Heart right ventricle (tissue), 16 donors: ENCODE data around the gene COX10. TPM values are rescaled to one million over a fixed set of nuclear protein-coding genes. Genes with fewer than 3 reads are reported as not detected.
A peak's percentile ranks its signal among the peaks of the same experiment; 100 is the strongest.

ENCODE experiments used
- ATAC-seq, 8 donors: fragments of 200-7000 bp; cut with Tn5 transposase; one replicate each; pipeline ENCODE4 v1.9.1; 2020; ENCODE audit warnings: mild to moderate bottlenecking in 8 of 8, moderate library complexity in 8 of 8, moderate number of reproducible peaks in 1 of 8
- DNase-seq, 2 donors: peaks; one replicate each; pipeline ENCODE4 v3.0.0-alpha.2; 2020
- H3K27ac ChIP-seq, 10 donors: fragments of 200-600 bp; sonication (generic) in 2 of 10; one replicate each; pipeline versions ENCODE4 v1.5.0 to v1.8.0; 2020 to 2022; ENCODE audit warnings: mild to moderate bottlenecking in 3 of 10
- H3K27me3 ChIP-seq, 7 donors: fragments of 200-600 bp; one replicate each; pipeline ENCODE4 v1.8.0; 2021 to 2022; ENCODE audit warnings: mild to moderate bottlenecking in 2 of 7
- H3K36me3 ChIP-seq, 9 donors: fragments of 200-600 bp; sonication (generic) in 1 of 9; one replicate each; pipeline versions ENCODE4 v1.5.0 to v1.8.0; 2020 to 2022; ENCODE audit warnings: mild to moderate bottlenecking in 2 of 9
- H3K4me1 ChIP-seq, 9 donors: fragments of 200-600 bp; sonication (generic) in 1 of 9; one replicate each; pipeline versions ENCODE4 v1.5.0 to v1.8.0; 2020 to 2022; ENCODE audit warnings: mild to moderate bottlenecking in 4 of 9
- H3K4me3 ChIP-seq, 10 donors: fragments of 200-600 bp; sonication (generic) in 2 of 10; one replicate each; pipeline versions ENCODE4 v1.5.0 to v1.8.0; 2020 to 2022; ENCODE audit warnings: mild to moderate bottlenecking in 7 of 10, moderate library complexity in 2 of 10
- H3K9me3 ChIP-seq, 11 donors: fragments of 200-600 bp in 10 of 11; sonication (generic) in 2 of 11; one replicate each; pipeline versions ENCODE4 v1.5.0 to v1.8.0; 2013 to 2022; ENCODE audit warnings: mild to moderate bottlenecking in 2 of 11, control low read depth in 1 of 11, moderate library complexity in 1 of 11
- CTCF ChIP-seq, 9 donors: fragments of 200-600 bp; sonication (generic) in 2 of 9; IDR thresholded peaks; one replicate each; pipeline versions ENCODE4 v1.5.0 to v1.8.0; 2021 to 2022; ENCODE audit warnings: antibody characterized with exemption in 9 of 9, mild to moderate bottlenecking in 5 of 9, moderate library complexity in 1 of 9
- WGBS, 2 donors: extraction: QIAGEN DNeasy Blood & Tissue Kit; methylation state at CpG; one replicate each; pipeline ENCODE4 v1.1.7; 2013; ENCODE audit warnings: inconsistent platforms in 1 of 2; 5-methylcytosine and 5-hydroxymethylcytosine counted together
- intact Hi-C, 10 donors: fragments of 100-400 bp; cut with DNase I; formaldehyde crosslinking; loops; one replicate each; pipeline versions ENCODE4 v1.11.1 to v1.14.2; 2022
- polyA plus RNA-seq, 2 donors: library from polyadenylated mRNA; stranded (reverse); fragments of 200-250 nt; gene quantifications; one replicate each; pipeline ENCODE4 v1.2.3, GENCODE V29; 2013
- total RNA-seq, 10 donors: library from RNA; stranded (reverse); fragmentation: NEBNext Ultra II Directional in 3 of 10; extraction: Animal tissue kit (Norgen Biotek cat#: 25700) in 3 of 10; gene quantifications; one replicate each; pipeline versions ENCODE4 v1.2.1 to v1.2.4, GENCODE V29; 2021 to 2023
- donor health status: Arrhythmogenic right ventricular cardiomyopathy.
- donor health status: ischemic (EF 13 %, LVEDD 7.1; RV severe dilation, severe dysfunction).
- donor health status: healthy with polysubstance abuse.
- donor health status: DM: no; HTN: yes; CAD: no.
- donor health status: DM: no; HTN: no; CAD: no.
- donor health status: ischemic (EF 25% LVEDD 6.9; RV normal size, moderate dysfunction).
- donor health status: ischemic (EF 25% LVEDD 5.7; RV mildly dilated, moderate dysfunction).
- donor health status: healthy.
- donor health status: DM: yes; HTN: yes; CAD: no.
- donor health status: Ischemic cardiomyopathy.
- donor health status: ischemic (EF 35%, LVEDD 5.7; RV mildly dilated, moderate dysfunction).
- donor health status: nonischemic (EF 11% LVEDD 7.7; RV severe dilation, severe dysfunction).
- donor health status: DM: yes; HTN: yes; CAD: no.
- donor health status: PGD.
- donor health status: ischemic (EF 29% LVEDD 5.4; RV normal size, mild dysfunction).
- donor health status: nonischemic (EF 23%, LVEDD 6.1; RV moderate dilation, normal function).

The COX10 gene
- total and polyA plus RNA-seq, 12 donors: 18.7 to 73.1 (median 54.0) TPM

GRCh38 chr17:14209215-14209614, 139.9 kb downstream of the COX10 start:
- Histone ChIP-seq H3K4me1 (peaks cover 0 to 27% (median 5%) of the 10 kb centered on the region in 9 donors), H3K9me3 (no peaks in the 10 kb centered on the region), H3K36me3 (peaks cover 0 to 44% (median 0%) of the 10 kb centered on the region in 9 donors), H3K27ac (no peak overlapping the region), H3K27me3 (no peaks in the 10 kb centered on the region), H3K4me3 (no peak overlapping the region)
- no peak for DNase-seq
- ATAC-seq: no peak
- no peak for TF ChIP-seq CTCF (IDR thresholded peaks at IDR 0.05)
- WGBS, 2 donors: 88 to 90% methylated on average over 3 of the region's 3 CpGs
- intact Hi-C loops: loop anchor here in 7 of 10 donors (5.0 to 10.0 kb wide), 6 partner anchors 93 to 614 kb away; partner anchors contain the start of genes COX10 (in 2 of the 7) and HS3ST3B1 (in 2 of the 7)

GRCh38 chr17:14211246-14211645, 141.9 kb downstream of the COX10 start:
- TF ChIP-seq CTCF (IDR thresholded peaks at IDR 0.05): no peak
- H3K27me3 ChIP-seq: no peaks in the 10 kb centered on the region
- ATAC-seq (no peak), DNase-seq (no peak)
- H3K4me1 ChIP-seq: peaks cover 0 to 9% (median 3%) of the 10 kb centered on the region in 9 donors
- no peak overlapping the region for H3K4me3 ChIP-seq
- H3K27ac ChIP-seq: no peak overlapping the region
- intact Hi-C loops: loop anchor here in 3 of 10 donors (5.0 to 10.0 kb wide), 3 partner anchors 91 to 716 kb away; partner anchors contain the start of gene HS3ST3B1 (in 1 of the 3)
- H3K9me3 ChIP-seq: no peaks in the 10 kb centered on the region
- H3K36me3 ChIP-seq: peaks cover 0 to 36% (median 0%) of the 10 kb centered on the region in 9 donors
- 84 to 93% methylated on average over 4 of the region's 4 CpGs for WGBS, 2 donors

- DNase-seq (peak in 1 of 2 donors; percentile 33), ATAC-seq (peak in 3 of 8 donors; percentile 29 to 42 (median 38))
- TF ChIP-seq CTCF (IDR thresholded peaks at IDR 0.05): peak; percentile 16 to 63 (median 48)
- Histone ChIP-seq H3K27me3 (no peaks in the 10 kb centered on the region), H3K36me3 (peaks cover 0 to 32% (median 0%) of the 10 kb centered on the region in 9 donors), H3K4me1 (peaks cover 0 to 4% (median 0%) of the 10 kb centered on the region in 9 donors), H3K9me3 (no peaks in the 10 kb centered on the region), H3K4me3 (no peak overlapping the region), H3K27ac (no peak overlapping the region)
- 52 to 57% methylated on average over 17 of the region's 17 CpGs for WGBS, 2 donors
- intact Hi-C loops: loop anchor here in 3 of 10 donors (5.0 to 10.0 kb wide), 3 partner anchors 90 to 716 kb away; partner anchors contain the start of gene HS3ST3B1 (in 1 of the 3)
These were observed 142.5 kb downstream of the COX10 start for GRCh38 chr17:14211801-14212200.

GRCh38 chr17:14212401-14212800, 143.1 kb downstream of the COX10 start:
- H3K36me3 ChIP-seq: peaks cover 0 to 26% (median 0%) of the 10 kb centered on the region in 9 donors
- no peak for DNase-seq
- WGBS, 2 donors: 87 to 95% methylated on average over 12 of the region's 12 CpGs
- H3K27me3 ChIP-seq: no peaks in the 10 kb centered on the region
- H3K9me3 ChIP-seq: no peaks in the 10 kb centered on the region
- no peak overlapping the region for H3K27ac ChIP-seq
- H3K4me1 ChIP-seq: peaks cover 0 to 4% (median 0%) of the 10 kb centered on the region in 9 donors
- intact Hi-C loops: loop anchor here in 3 of 10 donors (5.0 to 10.0 kb wide), 3 partner anchors 90 to 715 kb away; partner anchors contain the start of gene HS3ST3B1 (in 1 of the 3)
- H3K4me3 ChIP-seq: no peak overlapping the region
- ATAC-seq: no peak
- TF ChIP-seq CTCF (IDR thresholded peaks at IDR 0.05): no peak
